Epithelial cell of esophagus (primary cell): Measurements from ENCODE around the gene GET4.
"Not testable (repeated sequence)": the region's sequence is repeated elsewhere in the genome, so short reads cannot be mapped to it uniquely, and the experiment has no call there.

ENCODE experiments used
- DNase-seq: peaks from one replicate; pipeline ENCODE4 v3.0.0; 2010; ENCODE audit warnings: low read depth
- H3K4me3 ChIP-seq: 2 replicates; pipeline ENCODE4 v1.5.1; 2011; ENCODE audit warnings: mild to moderate bottlenecking, low read length, control low read depth
- CTCF ChIP-seq: IDR thresholded peaks from 2 replicates; pipeline ENCODE4 v1.5.1; 2011; ENCODE audit warnings: low read depth, mild to moderate bottlenecking, low read length, control low read depth, inconsistent platforms; ENCODE audit not compliant: insufficient read depth; ENCODE audit errors: missing control alignments

GET4 gene

GRCh38 chr7:940599-941408 is 64.5 kb downstream of the GET4 start:
- no peak overlapping the region for H3K4me3 ChIP-seq
- no peak for TF ChIP-seq CTCF
- DNase-seq: no peak

GRCh38 chr7:943793-944192 is 67.4 kb downstream of the GET4 start:
- not testable (repeated sequence) for H3K4me3 ChIP-seq

GRCh38 chr7:944744-945143 is 68.4 kb downstream of the GET4 start:
- TF ChIP-seq CTCF: no peak
- no peak for DNase-seq
- H3K4me3 ChIP-seq: no peak overlapping the region

More at GRCh38 chr7:943793-944192, 67.4 kb downstream of the GET4 start:
- DNase-seq: not testable (repeated sequence)

GRCh38 chr7:945147-945555 is 68.8 kb downstream of the GET4 start:
- TF ChIP-seq CTCF: no peak
- peak; percentile 47 for DNase-seq
- peak overlapping the region; percentile 21 for H3K4me3 ChIP-seq

GRCh38 chr7:945556-946255 is 69.4 kb downstream of the GET4 start:
- DNase-seq: peak; percentile 97
- TF ChIP-seq CTCF: no peak
- peak overlapping the region; percentile 21 for H3K4me3 ChIP-seq
